Measurements from ENCODE around the gene PSMC1. TPM values are rescaled to one million over a fixed set of nuclear protein-coding genes. Genes with fewer than 3 reads are reported as not detected.

Gene PSMC1
- 206 to 359 TPM (median 211 TPM) in 5 replicates for total RNA-seq (2022; extraction: Qiagen RNA extraction)

DNA sequence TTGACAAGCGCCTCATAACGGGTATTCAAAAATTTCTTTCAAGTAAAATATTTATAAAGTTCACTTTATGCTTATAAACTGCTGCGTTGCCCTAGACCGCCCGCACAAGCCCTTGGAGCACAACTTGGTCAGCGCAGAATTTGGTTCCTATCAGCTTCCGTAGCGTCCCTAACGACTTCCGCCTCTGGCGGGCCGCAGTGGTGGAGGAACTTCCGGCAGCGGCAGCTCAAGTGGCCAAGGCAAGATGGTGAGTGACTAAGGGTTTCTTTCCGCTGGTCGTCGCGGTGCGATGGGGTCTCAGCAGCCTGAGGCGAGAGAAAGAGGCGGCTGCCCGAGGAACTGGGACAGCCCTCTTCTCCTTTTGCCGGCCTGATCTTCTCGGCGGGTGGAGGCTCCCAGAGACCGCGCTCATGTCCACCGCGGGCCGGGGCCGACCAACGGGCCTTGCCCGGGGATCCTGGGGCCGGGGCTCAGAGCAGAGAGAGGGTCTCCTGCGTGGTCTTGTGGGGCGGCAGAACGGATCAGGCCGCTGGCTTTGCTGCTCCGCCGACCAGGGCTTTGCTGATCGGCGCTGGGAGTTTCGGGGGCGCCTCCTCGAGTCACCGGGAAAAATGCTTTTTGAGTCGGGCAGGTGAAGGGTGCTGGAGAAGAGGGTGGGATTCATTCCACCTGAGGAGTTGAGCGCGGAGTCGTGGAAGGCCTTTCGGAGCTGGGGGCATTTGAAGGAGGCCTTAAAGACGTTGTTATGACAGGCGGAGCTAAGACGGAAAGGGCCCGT lies at the start of gene PSMC1:
Gene PSMC1 (plus strand): TSS at position 200 of the 778 bp plus-strand sequence. CDS start 45 bp downstream, at position 245.

Other genes with a start within 250 kb of the PSMC1 start
- gene KCNK13, start 194.6 kb upstream of the PSMC1 start, total RNA-seq (2022; extraction: Qiagen RNA extraction) = 0.07 to 0.18 TPM (median 0.14 TPM) in 5 replicates
- gene NRDE2, start 75.4 kb downstream of the PSMC1 start, total RNA-seq (2022; extraction: Qiagen RNA extraction) = 7.6 to 9.5 TPM (median 8.7 TPM) in 5 replicates
- gene CALM1, start 140.5 kb downstream of the PSMC1 start, total RNA-seq (2022; extraction: Qiagen RNA extraction) = 318 to 371 TPM (median 359 TPM) in 5 replicates

Data from A549 treated with AZD2906 at 1 μM for 4 hours (cell line).